Mucosa of descending colon (tissue), 3 donors: ENCODE measurements around the gene CFHR5. TPM values are rescaled to one million over a fixed set of nuclear protein-coding genes. Genes with fewer than 3 reads are reported as not detected.
"Not testable (repeated sequence)": the region's sequence is repeated elsewhere in the genome, so short reads cannot be mapped to it uniquely, and the experiment has no call there.

Source experiments
- ATAC-seq: fragments of 200-7000 bp; cut with Tn5 transposase; one replicate; pipeline ENCODE4 v1.9.1; 2020; ENCODE audit warnings: mild to moderate bottlenecking, moderate library complexity
- DNase-seq, 3 donors: peaks; one replicate each; pipeline ENCODE4 v3.0.0-alpha.2; 2020
- H3K36me3 ChIP-seq: fragments of 200-600 bp; one replicate; pipeline ENCODE4 v1.8.0; 2021; ENCODE audit warnings: low read depth, mild to moderate bottlenecking
- H3K4me1 ChIP-seq: fragments of 200-600 bp; one replicate; pipeline ENCODE4 v1.8.0; 2021; ENCODE audit warnings: low read depth, mild to moderate bottlenecking
- H3K4me3 ChIP-seq: fragments of 200-600 bp; one replicate; pipeline ENCODE4 v1.8.0; 2021; ENCODE audit warnings: mild to moderate bottlenecking
- H3K9me3 ChIP-seq: fragments of 200-600 bp; one replicate; pipeline ENCODE4 v1.8.0; 2021; ENCODE audit warnings: mild to moderate bottlenecking
- CTCF ChIP-seq: fragments of 200-600 bp; IDR thresholded peaks from one replicate; pipeline ENCODE4 v1.8.0; 2022; ENCODE audit warnings: antibody characterized with exemption, mild to moderate bottlenecking
- intact Hi-C, 2 donors: fragments of 100-400 bp; cut with DNase I in 1 of 2; cut with micrococcal nuclease in 1 of 2; formaldehyde crosslinking; loops; one replicate each; pipeline versions ENCODE4 v1.11.0 to v1.11.1; 2022; cut with DNase I, micrococcal nuclease
- total RNA-seq, 3 donors: library from RNA; stranded (reverse); fragmentation: NEBNext Ultra II Directional in 2 of 3; extraction: Animal tissue kit (Norgen Biotek cat#: 25700) in 2 of 3; gene quantifications; one replicate each; pipeline versions ENCODE4 v1.2.1 to v1.2.4, GENCODE V29; 2021 to 2023
- donor health status: DM: no; HTN: no; CAD: no; lungs with moderate emphysema.
- donor health status: DM: no; HTN: no; CAD: no.
- donor health status: DM: no; HTN: yes; CAD: no.

CFHR5 gene
- total RNA-seq, 3 donors from 2014 or later: not detected

GRCh38 chr1:196955926-196956325, 21.4 kb upstream of the CFHR5 start:
- no peaks in the 10 kb centered on the region for H3K9me3 ChIP-seq
- ATAC-seq: no peak
- TF ChIP-seq CTCF: no peak
- H3K36me3 ChIP-seq: no peaks in the 10 kb centered on the region
- intact Hi-C loops: no loop called here
- H3K4me3 ChIP-seq: no peak overlapping the region
- H3K4me1 ChIP-seq: no peaks in the 10 kb centered on the region
- no peak for DNase-seq

GRCh38 chr1:196960854-196961253, 16.5 kb upstream of the CFHR5 start:
- no peak for DNase-seq
- Histone ChIP-seq H3K4me3 (no peak overlapping the region), H3K36me3 (no peaks in the 10 kb centered on the region), H3K9me3 (no peaks in the 10 kb centered on the region), H3K4me1 (no peaks in the 10 kb centered on the region)
- no peak for TF ChIP-seq CTCF
- intact Hi-C loops: no loop called here
- no peak for ATAC-seq

- Histone ChIP-seq H3K9me3 (no peaks in the 10 kb centered on the region), H3K36me3 (no peaks in the 10 kb centered on the region), H3K4me3 (no peak overlapping the region), H3K4me1 (no peaks in the 10 kb centered on the region)
- ATAC-seq (no peak), DNase-seq (no peak)
- intact Hi-C loops: no loop called here
- TF ChIP-seq CTCF: no peak
Observed at GRCh38 chr1:196970182-196970581, 7.2 kb upstream of the CFHR5 start.

GRCh38 chr1:196976278-196976677, 1.1 kb upstream of the CFHR5 start:
- no peaks in the 10 kb centered on the region for H3K9me3 ChIP-seq
- no peak overlapping the region for H3K4me3 ChIP-seq
- TF ChIP-seq CTCF: no peak
- no peak for ATAC-seq
- H3K4me1 ChIP-seq: no peaks in the 10 kb centered on the region
- DNase-seq: no peak
- intact Hi-C loops: no loop called here
- H3K36me3 ChIP-seq: no peaks in the 10 kb centered on the region

GRCh38 chr1:196980859-196981258, 3.5 kb downstream of the CFHR5 start:
- intact Hi-C loops: no loop called here
- Histone ChIP-seq H3K4me1 (no peaks in the 10 kb centered on the region), H3K9me3 (no peaks in the 10 kb centered on the region), H3K36me3 (no peaks in the 10 kb centered on the region), H3K4me3 (no peak overlapping the region)
- TF ChIP-seq CTCF: no peak
- no peak for ATAC-seq
- no peak for DNase-seq

GRCh38 chr1:196982247-196982646, 4.9 kb downstream of the CFHR5 start:
- H3K36me3 ChIP-seq, H3K4me3 ChIP-seq, H3K9me3 ChIP-seq, intact Hi-C loops, DNase-seq, ATAC-seq, H3K4me1 ChIP-seq: not testable (repeated sequence)

GRCh38 chr1:196991919-196992651, 14.7 kb downstream of the CFHR5 start:
- intact Hi-C loops, H3K4me1 ChIP-seq, H3K9me3 ChIP-seq, H3K4me3 ChIP-seq, ATAC-seq, H3K36me3 ChIP-seq: not testable (repeated sequence)
- DNase-seq: peak in 2 of 3 donors; percentile 15 to 21
